HG03103 (cell line): Measurements from ENCODE around the gene DNAJB11.

Source experiments
- ATAC-seq: cut with Tn5 transposase; IDR thresholded peaks from one replicate; pipeline ENCODE4 v1.9.1; 2021; ENCODE audit warnings: low read depth; ENCODE audit not compliant: unreplicated experiment

DNAJB11 gene

GRCh38 chr3:186593862-186594261, 23.3 kb downstream of the DNAJB11 start:
- ATAC-seq = no peak

GRCh38 chr3:186594591-186595113, 24.1 kb downstream of the DNAJB11 start:
- ATAC-seq = no peak

GRCh38 chr3:186596568-186597287, 26.2 kb downstream of the DNAJB11 start:
- no peak for ATAC-seq

GRCh38 chr3:186598108-186598784, 27.7 kb downstream of the DNAJB11 start:
- no peak for ATAC-seq

- ATAC-seq = no peak
Measured at GRCh38 chr3:186598794-186599141, 28.2 kb downstream of the DNAJB11 start.

- no peak for ATAC-seq
Measured at GRCh38 chr3:186599142-186599784, 28.7 kb downstream of the DNAJB11 start.

- ATAC-seq = no peak
Measured at GRCh38 chr3:186599785-186600166, 29.3 kb downstream of the DNAJB11 start.

GRCh38 chr3:186600896-186601295, 30.4 kb downstream of the DNAJB11 start:
- ATAC-seq = no peak

GRCh38 chr3:186603159-186603558, 32.6 kb downstream of the DNAJB11 start:
- ATAC-seq = no peak

- no peak for ATAC-seq
Measured at GRCh38 chr3:186605078-186605477, 34.6 kb downstream of the DNAJB11 start.

- no peak for ATAC-seq
Measured at GRCh38 chr3:186605561-186606545, 35.3 kb downstream of the DNAJB11 start.

GRCh38 chr3:186608624-186609215, 38.2 kb downstream of the DNAJB11 start:
- ATAC-seq = no peak

- no peak for ATAC-seq
Measured at GRCh38 chr3:186609247-186609868, 38.8 kb downstream of the DNAJB11 start.

GRCh38 chr3:186612065-186612464, 41.5 kb downstream of the DNAJB11 start:
- ATAC-seq = no peak

- no peak for ATAC-seq
Measured at GRCh38 chr3:186612721-186613636, 42.5 kb downstream of the DNAJB11 start, which contains the start of gene AHSG. TSS of gene AHSG (plus strand) at chr3:186613060. CDS start at chr3:186613142, 82 bp downstream.

- no peak for ATAC-seq
Measured at GRCh38 chr3:186613637-186614265, 43.2 kb downstream of the DNAJB11 start.

GRCh38 chr3:186614266-186614596, 43.7 kb downstream of the DNAJB11 start:
- ATAC-seq = no peak
